GM19395 (cell line): ENCODE measurements around the gene PALLD.

Experiments used
- ATAC-seq: cut with Tn5 transposase; IDR thresholded peaks from one replicate; pipeline ENCODE4 v1.9.1; 2021; ENCODE audit warnings: mild to moderate bottlenecking, moderate library complexity; ENCODE audit not compliant: unreplicated experiment

The PALLD gene

DNA sequence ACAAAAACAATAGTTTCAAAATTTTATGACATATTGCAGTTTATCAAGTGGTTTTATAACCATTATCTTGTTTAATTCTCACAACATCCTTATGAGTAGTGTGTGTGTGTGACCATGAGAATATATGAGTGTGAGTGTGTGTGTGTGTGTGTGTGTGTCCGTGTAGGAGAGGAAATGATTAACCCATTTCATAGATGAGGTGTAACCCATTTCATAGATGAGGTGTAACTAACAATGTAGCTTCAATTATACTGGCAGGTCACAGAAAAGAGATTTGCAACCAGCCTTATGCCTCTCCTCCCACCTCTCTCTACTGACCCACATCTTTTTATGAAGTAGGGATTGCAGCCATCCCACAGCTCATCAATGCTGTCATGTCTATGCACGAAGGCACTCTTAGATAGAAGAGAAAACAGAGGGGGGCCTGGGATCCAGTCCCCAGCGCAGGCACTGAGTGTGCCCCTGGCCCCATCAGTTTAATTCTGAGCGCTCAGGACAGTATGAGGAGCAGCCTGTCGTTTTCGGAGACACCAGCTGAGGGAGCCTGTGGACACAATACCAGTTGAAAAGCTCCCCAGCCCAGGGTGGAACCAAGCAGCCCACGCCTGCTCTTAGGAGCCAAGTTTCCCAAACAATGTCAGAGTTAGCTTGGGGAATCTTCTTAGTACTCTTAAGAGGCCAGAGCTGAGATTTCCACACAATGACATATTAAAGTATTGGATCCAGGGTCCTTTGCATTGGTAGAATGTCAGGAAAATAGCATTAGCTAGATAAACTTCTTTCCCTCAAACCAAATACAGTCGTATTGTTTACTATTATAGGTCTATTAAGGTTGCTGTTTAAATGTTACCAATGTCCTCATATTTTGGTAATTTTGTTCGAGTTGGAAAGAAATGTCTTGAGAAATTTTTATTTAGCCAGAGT, 88.6 kb downstream of the PALLD start:
- ATAC-seq, result peak; percentile 89

GRCh38 chr4:168586926-168587325, 90.1 kb downstream of the PALLD start:
- ATAC-seq, result no peak

GRCh38 chr4:168587411-168588125, 90.7 kb downstream of the PALLD start:
- no peak for ATAC-seq

DNA sequence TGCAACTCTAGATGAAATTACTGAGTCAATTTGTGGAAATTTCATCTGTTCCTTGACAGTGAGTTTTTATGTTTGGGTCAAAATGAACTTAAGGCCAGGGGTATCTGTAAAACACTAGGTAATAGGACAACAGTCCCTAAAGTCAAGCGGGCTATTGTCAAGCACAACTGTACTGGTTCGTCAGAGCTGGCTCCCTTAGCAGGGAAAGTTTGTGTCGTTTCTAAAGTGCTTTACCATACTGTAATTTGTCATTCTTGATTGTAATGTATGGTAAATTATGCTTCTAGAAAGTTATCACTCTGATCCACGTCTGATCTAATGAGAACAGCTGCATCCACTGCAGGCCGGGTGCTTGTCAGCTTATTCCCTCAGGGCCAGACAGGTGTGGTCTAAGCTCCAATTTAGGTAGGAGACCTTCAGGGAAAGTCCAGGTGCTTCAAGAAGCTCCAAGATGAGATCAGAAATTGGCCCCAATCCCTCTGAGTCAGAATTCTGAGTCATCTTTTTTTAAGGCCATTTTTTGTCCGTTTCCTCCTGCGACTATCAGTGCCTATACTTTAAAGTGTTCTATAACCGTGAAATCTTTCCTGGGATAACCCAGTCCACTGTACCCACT, 92.2 kb downstream of the PALLD start:
- no peak for ATAC-seq

GRCh38 chr4:168592676-168593075, 95.8 kb downstream of the PALLD start:
- ATAC-seq, result no peak

- ATAC-seq, result no peak
These were observed 96.5 kb downstream of the PALLD start for GRCh38 chr4:168593399-168593798.

- ATAC-seq, result no peak
These were observed 97.3 kb downstream of the PALLD start for GRCh38 chr4:168594121-168594520.

GRCh38 chr4:168598191-168598590, 101.3 kb downstream of the PALLD start:
- ATAC-seq, result no peak

DNA sequence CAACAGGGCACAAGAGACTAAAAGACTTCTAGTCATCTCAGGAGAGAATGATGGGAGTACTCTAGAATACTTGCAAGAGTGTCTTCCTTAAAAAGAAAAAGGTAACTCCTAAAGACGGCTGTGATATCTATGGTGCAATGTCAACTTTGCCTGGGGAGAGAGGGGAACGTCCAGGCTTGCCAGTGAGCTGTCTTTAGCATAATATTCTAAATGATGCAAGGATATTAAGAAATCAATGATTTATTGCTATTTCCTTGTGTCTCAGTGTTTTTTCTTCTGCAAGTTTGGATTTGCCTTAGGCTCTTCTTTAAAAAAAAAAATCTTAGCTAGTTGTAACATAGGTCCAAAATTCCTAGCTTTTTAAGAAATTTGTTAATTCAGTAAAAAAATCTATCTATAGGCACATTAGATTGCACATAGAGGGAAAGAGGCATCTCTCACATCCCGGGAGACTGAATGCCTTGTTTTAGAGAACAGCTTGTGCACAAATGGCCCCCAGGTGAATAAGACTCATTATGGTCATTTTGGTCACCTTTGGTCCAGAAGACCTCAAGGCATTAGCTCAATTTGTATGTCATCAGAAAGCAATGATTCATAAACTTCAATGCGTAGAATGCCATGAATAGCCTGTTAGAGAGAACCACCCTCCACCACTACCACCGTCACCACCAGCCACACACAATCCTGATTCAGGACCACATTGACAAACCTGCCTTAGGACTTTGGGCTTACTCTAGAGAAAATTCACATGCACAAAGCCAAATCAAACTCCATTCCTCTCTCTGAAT, 104.1 kb downstream of the PALLD start:
- ATAC-seq, result no peak

DNA sequence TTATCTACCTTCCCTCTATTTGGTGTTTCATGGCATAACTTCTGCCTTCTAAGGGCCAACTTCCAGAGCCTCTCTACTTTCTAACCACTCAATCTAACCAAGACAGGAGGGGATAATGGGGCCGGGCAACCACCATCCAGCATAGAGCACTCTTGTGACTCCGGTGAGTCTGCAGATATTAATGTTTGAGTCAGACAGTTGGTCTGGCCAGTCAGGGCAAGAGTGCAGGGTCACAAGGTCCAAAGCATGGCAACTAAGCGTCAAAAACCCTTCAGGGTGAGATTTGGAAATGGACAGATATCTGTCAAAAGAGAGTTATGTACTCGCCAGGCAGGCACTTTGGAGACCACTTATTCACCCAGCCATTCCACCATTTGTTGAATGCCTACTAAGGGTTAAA, 105.0 kb downstream of the PALLD start:
- no peak for ATAC-seq

DNA sequence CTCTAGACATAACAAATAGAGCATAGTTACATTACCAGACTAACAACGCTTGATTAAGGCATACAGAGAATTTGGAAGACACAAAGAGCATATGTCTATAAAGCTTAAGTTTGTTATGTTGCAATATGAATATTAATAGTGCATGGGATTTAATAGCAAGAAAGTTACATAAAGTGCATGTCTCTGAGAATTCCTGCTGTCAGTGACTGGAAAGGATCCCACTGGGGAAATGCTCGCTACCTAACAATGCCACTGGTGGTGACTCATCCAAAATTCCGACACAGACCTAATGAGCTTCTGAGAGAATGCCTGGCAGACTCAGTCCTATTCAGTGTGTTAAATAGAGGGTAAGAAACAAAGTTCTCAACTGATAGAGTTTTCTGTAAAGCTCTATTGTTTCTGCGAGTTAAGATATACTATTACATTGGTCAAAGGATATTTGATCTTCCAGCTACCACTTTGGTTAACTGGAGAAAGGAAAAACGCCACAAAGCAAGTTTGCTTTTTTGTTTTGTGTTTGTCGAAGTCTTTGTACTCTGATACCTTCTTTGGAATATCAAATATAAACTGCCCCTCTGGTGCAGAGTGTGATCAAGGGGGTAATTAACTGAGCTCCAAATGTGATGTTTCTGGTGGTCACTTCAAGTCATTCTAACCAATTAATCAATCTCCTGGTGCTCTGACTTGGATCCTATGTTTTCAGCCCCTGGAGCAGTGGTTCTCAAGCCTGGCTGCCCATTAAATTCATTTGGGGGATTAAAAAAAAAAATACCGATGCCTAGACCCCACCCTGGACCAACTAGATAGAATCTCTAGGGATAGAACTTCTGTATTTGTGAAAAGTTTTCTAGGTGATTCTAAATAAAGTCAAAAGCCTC, 107.9 kb downstream of the PALLD start:
- no peak for ATAC-seq

DNA sequence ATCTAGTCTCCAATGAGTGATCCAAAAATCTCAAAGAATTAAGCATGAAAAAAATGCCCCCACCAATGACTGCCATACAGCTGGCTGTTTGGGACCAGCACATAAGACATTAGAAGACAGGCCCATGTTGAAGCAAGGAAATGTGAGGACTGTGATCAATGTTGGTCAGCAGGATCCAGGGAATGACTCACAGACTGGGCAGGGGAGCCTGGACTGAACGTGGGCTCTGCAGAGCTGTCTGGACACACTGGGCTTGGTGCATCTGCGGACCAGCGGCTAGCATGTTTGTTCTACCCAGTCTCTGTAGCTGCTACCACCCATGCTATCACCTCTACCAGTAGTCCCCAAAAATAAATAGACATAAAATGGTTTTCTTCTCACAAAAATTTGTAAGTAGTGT, 108.6 kb downstream of the PALLD start:
- ATAC-seq, result no peak

DNA sequence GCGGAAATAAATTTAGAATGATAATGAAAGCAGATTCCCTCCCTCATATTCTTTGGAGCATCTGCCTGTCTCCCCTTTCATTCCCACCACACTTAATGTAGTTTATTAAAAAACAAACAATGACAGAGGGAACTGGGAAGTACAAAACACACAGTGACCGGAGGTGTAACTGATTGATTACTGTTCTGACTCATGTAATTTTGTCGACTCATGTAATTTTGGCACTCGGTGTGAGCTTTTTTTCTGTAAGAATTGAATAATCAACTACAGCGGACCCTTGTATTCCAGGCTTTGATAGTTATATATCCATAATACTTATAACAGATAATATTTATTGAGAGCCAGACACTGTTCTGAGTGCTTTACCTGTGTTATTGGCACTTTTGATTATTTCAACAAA, 110.4 kb downstream of the PALLD start:
- no peak for ATAC-seq

- no peak for ATAC-seq
These were observed 111.9 kb downstream of the PALLD start for GRCh38 chr4:168608771-168609170.

- no peak for ATAC-seq
These were observed 112.5 kb downstream of the PALLD start for GRCh38 chr4:168609369-168609768.

- no peak for ATAC-seq
These were observed 114.2 kb downstream of the PALLD start for GRCh38 chr4:168610911-168611530.

DNA sequence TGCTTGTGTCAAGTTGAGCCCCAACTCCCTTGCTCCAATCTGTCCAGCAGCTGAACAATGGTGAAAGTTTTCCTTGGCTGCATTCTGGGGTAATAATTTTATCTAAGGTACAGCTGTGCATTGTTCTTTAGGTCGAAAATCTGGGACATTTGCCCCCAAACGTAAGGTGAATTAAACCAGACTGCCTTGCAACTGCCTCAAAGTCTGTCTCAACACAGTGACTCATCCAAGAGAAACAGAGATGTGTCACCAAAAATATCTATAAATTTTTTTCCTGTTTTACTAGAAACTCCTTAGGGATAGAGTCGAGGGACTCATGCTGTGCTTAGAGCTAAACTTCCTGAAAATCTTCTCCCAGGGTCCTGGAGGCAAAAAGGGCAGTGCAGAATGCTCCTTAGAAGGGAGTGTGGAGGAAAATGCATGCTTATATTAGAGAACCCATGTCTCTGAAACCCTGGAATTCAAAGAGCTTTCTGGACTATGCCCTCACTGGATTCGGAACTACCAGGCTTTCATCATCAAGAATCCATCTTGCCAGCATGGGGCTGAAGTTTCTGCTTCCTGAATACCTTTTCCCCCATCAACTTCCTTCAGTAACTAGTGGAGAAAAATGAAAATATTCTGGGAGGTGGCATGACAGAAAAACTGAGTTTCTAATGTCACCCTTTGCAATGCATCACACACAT, 115.7 kb downstream of the PALLD start:
- no peak for ATAC-seq

DNA sequence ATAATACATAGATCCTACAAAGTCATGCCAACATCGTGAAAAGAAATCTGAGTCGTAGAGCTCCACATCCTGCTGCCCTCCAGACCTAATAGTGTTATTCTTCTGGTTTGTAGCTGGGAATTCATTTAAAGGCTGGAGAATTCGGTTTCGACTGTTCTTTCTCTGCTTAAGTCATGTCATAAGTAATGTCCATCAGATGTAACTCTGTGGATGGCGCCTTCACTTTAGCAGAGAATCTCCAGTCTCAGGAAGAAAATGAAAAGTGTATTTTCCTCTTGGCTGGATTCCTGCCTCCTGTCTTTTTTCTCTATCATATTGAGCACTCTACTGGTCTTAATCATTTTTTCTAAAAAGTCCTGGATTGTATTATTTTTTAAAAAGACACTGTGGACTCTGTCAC, 117.0 kb downstream of the PALLD start:
- no peak for ATAC-seq
